NCI-H82 treated with DMSO at 0.1 percent for 48 hours (cell line): ENCODE data around the gene HCCS.

Experiments
- DNase-seq: peaks from one replicate; lab custom pipeline; 2025; ENCODE audit not compliant: unreplicated experiment; lab: John Stamatoyannopoulos, UW

The HCCS gene

DNA sequence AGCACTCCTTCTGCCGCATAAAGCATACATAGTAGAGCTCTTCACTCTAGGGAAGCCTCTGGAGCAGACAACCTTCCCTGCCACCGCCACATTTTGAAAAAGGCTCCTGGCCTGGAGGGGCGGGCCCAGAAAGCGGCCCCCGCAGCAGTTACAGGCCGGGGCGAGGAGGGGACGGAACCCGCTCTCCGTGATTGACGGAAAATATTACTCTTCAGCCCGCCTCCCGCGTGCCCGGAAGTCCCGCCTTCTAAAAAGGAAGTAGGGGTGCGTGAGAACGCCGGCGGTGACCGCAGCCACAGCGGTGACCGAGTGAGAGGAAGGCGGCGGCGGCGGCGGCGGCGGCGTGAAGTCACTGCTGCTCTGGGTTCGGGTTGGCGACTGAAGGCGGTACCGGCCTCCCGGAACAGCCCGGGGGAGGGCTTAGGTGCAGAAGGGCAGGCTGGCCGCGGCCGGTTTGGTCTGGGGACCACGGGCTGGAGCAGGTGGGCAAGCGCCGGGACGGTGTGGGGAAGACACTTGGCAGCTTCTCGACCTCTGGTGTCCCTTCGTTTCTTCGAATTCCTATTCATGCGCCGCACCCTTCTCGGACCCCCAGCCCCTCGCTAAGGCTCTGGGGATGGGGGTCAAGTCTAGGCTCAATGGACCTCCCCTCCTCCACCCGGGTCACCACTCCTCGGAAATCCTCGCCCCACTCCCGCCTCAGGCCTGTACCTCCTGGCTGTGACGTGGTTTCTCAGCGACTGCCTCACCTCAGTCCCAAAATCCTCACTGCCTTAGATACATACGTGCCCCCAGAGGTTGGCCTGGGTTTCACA, at the start of gene HCCS:
Gene HCCS, plus strand, starts transcription at position 296 of the 815 bp plus-strand sequence. CDS start 729 bp downstream, outside the sequence.
- peak; percentile 64 for DNase-seq

- DNase-seq = no peak
Observed at GRCh38 chrX:11064276-11064675, 46.9 kb upstream of the HCCS start.

DNA sequence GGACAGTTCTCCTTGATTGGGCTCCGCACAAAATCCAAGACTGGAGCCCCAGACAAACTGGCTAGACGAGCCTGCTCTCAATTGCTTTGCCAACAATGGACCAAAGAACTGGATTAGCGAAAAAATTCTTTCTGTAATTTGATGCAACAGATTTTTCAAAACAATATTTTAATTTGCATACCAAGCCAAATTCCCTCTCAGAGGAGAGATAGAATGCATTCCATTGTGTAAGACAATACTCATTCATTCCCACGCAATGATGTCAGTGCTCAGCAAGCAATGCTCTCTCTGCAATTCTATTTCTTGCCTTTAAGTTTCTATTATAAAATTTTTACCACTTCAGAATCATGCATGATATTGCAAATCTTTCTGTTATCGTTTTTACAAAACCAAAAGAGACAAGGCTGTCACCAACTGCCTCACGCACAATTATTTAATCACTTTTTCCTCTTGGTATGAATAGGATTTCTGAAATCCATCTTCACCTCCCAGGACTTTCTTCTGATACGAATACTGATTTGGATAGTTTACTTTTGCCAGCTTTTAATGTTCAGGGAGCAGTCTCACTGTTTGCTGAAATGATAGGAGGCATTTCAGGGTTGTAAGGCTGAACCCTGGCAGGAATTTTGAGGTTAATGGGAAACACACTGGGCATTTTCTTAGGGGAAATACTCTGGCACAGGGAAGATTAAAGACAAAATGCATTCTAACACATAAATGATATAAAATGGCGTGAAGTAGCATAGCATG, 46.1 kb upstream of the HCCS start:
- DNase-seq = no peak

- no peak for DNase-seq
Observed at GRCh38 chrX:11066812-11067211, 44.3 kb upstream of the HCCS start.

GRCh38 chrX:11073381-11073780, 37.8 kb upstream of the HCCS start:
- DNase-seq = no peak

- DNase-seq = no peak
Observed at GRCh38 chrX:11080741-11081305, 30.3 kb upstream of the HCCS start.

DNA sequence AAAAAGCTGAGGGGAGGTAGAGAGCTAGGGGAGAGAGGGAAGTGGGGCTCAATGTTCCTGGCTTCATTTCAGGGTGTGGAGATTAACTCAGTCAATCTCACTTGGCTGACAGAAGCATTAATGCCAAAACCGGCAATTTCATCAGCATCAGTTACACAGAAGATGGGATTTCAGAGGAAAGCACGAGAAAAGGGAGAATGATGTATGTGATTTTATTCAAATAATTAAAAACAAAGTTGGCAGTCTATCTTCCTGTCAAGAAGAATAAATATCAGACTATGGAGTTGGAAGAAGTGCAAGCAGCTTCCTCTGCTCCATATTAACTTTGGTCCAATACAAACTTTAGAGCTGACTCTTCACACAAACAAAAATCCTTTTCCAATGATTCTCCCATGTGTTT, 29.6 kb upstream of the HCCS start:
- no peak for DNase-seq

DNA sequence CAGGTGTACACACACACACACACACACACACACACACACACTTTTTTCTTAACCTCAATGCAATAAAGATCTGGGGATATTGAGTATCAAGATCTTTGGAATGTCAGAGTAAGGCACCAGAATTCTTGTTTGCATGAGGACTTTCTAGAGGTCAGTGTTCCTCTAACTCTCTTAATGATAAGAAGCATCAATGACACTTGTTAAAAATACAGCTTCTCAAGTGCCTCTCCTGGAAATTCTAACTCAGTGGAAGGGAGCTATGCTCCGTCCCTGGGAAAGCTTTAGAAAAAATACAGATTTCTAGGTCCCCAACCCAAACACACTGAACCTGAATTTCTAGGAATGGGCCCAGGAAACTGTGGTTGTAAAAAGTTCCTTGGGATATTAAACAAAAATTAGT, 25.8 kb upstream of the HCCS start:
- no peak for DNase-seq

DNA sequence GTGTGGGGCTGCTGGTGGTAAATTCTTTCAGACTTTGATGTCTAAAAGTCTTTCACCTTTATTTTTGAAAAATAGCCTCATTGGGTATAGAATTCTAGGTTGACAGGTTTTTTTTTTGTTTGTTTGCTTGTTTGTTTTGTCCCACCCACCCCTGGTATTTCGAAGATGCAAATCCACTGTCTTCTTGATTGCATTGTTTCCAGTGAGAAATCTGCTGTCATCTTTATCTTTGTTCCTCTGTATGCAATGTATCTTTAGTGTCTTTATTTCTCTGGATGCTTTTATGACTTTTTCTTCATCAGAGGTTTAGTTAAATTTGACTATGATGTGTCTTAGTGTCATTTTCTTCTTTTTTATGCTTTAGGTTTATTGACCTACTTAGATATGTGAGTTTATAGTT, 21.3 kb upstream of the HCCS start:
- no peak for DNase-seq

DNA sequence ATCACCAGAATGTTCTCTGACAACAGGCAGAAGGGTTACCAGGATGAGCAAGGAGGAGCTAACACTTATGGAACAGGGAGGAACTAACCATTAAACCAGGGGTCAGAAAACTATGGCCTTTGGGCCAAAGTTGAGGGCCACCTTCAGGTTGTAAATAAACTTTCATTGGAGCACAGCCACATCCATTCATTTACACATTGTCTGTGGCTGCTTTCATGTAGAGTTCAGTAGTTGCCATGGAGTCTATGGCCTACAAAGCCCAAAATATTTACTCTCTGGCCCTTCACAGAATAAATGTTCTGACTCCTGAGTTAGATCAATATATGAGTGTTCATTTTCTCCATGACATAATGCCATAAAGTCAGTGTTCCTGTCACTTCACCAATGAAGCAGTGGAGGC, 13.2 kb upstream of the HCCS start:
- DNase-seq = no peak

GRCh38 chrX:11099465-11099864, 11.7 kb upstream of the HCCS start:
- DNase-seq = no peak

- DNase-seq = peak; percentile 3
Observed at GRCh38 chrX:11100281-11101035, 10.7 kb upstream of the HCCS start.

GRCh38 chrX:11103006-11103405, 8.1 kb upstream of the HCCS start:
- DNase-seq = no peak

- DNase-seq = no peak
Observed at GRCh38 chrX:11103751-11104150, 7.4 kb upstream of the HCCS start.

- DNase-seq = no peak
Observed at GRCh38 chrX:11105080-11105479, 6.1 kb upstream of the HCCS start.

GRCh38 chrX:11108253-11108941, 2.7 kb upstream of the HCCS start:
- DNase-seq = no peak

DNA sequence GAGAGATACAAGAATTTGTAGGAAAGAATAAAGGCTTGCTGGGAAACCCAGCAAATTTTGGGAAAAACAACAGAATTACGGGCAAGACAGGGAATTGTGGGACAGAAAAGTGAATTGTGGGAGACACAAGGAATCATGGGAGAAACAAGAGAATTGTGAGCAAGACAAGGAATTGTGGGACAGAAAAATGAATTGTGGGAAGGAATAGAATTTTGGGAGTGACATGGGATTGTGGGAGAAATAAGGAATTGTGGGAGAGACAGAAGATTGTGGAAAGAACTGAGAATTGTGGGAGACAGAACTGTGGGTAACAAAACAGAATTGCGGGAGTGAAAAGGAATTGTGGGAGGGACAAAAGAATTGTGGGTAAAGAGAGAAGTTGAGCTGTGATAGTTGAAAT, 1.2 kb upstream of the HCCS start:
- DNase-seq = no peak

DNA sequence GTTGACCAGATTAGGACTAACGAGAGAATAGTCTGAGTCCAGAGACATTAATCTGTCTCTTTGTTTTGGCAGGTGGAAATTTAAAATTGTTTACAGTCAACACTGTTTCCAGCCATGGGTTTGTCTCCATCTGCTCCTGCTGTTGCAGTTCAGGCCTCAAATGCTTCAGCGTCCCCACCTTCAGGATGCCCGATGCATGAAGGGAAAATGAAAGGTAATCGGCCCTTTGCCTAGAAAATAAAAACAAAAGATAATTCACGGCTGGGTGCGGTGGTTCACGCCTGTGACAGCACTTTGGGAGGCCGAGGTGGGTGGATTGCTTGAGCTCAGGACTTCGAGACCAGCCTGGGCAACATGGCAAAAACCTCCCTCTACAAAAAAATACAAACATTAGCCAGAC, 815 bp downstream of the HCCS start:
- no peak for DNase-seq

DNA sequence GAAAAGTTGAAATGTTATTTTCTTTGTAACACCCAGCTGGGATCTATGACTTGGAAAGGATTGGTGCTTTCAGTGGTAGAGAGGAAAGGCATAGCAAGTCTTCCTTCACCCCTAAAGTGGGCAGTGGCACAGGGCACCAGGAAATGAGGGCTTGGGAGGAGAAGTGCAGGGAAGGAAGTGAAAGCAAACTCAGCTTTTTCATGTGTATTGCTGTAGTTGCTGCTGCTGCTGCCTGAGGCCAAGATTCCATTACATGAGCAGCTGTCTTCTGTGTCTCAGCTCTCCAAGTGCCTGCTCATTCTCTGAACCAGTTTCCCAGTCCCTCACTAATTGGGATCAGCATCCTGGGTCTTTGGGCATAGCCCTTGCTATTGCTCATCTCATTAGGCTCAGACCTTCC, 2.6 kb downstream of the HCCS start:
- DNase-seq = no peak

DNA sequence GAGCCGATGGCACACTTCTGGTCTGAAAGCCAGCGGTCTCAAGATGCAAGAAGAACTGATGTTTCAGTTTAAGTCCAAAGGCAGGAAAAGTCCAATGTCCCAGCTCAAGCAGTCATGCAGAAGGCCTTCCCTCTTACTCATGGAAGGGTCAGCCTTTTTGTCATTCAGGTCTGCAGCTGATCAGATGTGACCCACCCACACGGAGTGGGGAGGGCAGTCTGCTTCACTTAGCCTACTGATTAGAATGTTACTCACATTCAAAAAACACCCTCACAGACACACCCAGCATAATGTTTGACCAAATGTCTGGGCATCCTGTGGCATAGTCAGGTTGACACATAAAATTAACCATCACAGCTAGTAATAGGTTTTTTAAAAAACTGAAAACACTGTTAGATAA, 6.6 kb downstream of the HCCS start:
- DNase-seq = no peak
